Tibial nerve (tissue), 4 donors: ENCODE data around the gene TMBIM6. TPM values are rescaled to one million over a fixed set of nuclear protein-coding genes. Genes with fewer than 3 reads are reported as not detected.
"Not testable (repeated sequence)": the region's sequence is repeated elsewhere in the genome, so short reads cannot be mapped to it uniquely, and the experiment has no call there.

Source experiments
- DNase-seq, 2 donors: peaks; one replicate each; pipeline ENCODE4 v3.0.0-alpha.2; 2019; ENCODE audit warnings: low spot score in 2 of 2
- H3K27ac ChIP-seq, 4 donors: fragments of 200-600 bp; sonication (generic) in 3 of 4; one replicate each; pipeline ENCODE4 v1.5.1; 2017 to 2019; ENCODE audit warnings: mild to moderate bottlenecking in 1 of 4
- H3K27me3 ChIP-seq, 2 donors: fragments of 200-600 bp; sonication (generic) in 1 of 2; one replicate each; pipeline versions ENCODE4 v1.5.1 to v1.6.0; 2017 to 2019
- H3K36me3 ChIP-seq, 3 donors: fragments of 200-600 bp; sonication (generic); one replicate each; pipeline ENCODE4 v1.5.1; 2018 to 2019
- H3K4me1 ChIP-seq, 4 donors: fragments of 200-600 bp; sonication (generic) in 3 of 4; one replicate each; pipeline ENCODE4 v1.5.1; 2017 to 2019
- H3K4me3 ChIP-seq, 4 donors: fragments of 200-600 bp; sonication (generic) in 3 of 4; one replicate each; pipeline ENCODE4 v1.5.1; 2017 to 2019; ENCODE audit warnings: mild to moderate bottlenecking in 1 of 4, moderate library complexity in 1 of 4
- H3K9me3 ChIP-seq, 4 donors: fragments of 200-600 bp; sonication (generic) in 3 of 4; one replicate each; pipeline ENCODE4 v1.5.1; 2017 to 2019
- EP300 ChIP-seq, 2 donors: sonication (generic); formaldehyde crosslinking; IDR thresholded peaks; one replicate each; pipeline ENCODE4 v1.6.1; 2017; ENCODE audit warnings: antibody characterized with exemption in 2 of 2, mild to moderate bottlenecking in 1 of 2
- POLR2A ChIP-seq, 2 donors: fragments of 450-650 bp; IDR thresholded peaks; one replicate each; pipeline ENCODE4 v1.6.1; 2017; ENCODE audit warnings: antibody characterized with exemption in 2 of 2, mild to moderate bottlenecking in 2 of 2, moderate library complexity in 2 of 2
- WGBS, 2 donors: methylation state at CpG; one replicate each; pipeline ENCODE4 v1.1.5; 2018; 5-methylcytosine and 5-hydroxymethylcytosine counted together
- total RNA-seq, 4 donors: library from RNA; depleted of rRNA; stranded (reverse); fragments of >200 nt; gene quantifications; one replicate each; pipeline ENCODE4 v1.1.0, GENCODE V29; 2016
- TF ChIP-seq, protein P1 (sequence below), 5 experiments: fragments of 200-600 bp in 3 of 5; fragments of 450-650 bp in 2 of 5; sonication (generic) in 3 of 5; IDR thresholded peaks; one replicate each; pipeline ENCODE4 v1.5.1; 2016 to 2019; ENCODE audit warnings: antibody characterized with exemption in 5 of 5, mild to moderate bottlenecking in 3 of 5, moderate library complexity in 2 of 5

Gene TMBIM6
- total RNA-seq, 4 donors from 2014 or later = 284 to 404 (median 325) TPM

DNA sequence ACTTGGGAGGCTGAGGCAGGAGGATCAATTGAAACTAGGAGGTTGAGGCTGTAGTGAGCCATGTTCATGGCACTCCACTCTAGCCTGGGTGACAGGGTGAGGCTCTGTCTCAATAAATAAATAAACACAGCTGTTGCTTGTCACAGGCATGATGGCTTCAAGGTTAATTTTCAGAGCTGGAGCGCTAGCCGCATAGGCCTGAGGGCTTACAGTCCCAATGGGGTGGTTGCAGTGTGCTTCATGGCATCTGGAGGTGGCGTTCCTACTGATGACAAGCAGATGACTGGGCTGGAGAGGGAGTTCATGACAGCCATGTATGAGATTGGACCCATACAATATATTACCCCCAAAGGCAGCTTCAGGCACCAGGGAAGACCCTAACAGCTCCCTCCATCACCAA, 32.5 kb upstream of the TMBIM6 start:
- H3K4me3 ChIP-seq = no peak overlapping the region
- TF ChIP-seq, protein P1, sequence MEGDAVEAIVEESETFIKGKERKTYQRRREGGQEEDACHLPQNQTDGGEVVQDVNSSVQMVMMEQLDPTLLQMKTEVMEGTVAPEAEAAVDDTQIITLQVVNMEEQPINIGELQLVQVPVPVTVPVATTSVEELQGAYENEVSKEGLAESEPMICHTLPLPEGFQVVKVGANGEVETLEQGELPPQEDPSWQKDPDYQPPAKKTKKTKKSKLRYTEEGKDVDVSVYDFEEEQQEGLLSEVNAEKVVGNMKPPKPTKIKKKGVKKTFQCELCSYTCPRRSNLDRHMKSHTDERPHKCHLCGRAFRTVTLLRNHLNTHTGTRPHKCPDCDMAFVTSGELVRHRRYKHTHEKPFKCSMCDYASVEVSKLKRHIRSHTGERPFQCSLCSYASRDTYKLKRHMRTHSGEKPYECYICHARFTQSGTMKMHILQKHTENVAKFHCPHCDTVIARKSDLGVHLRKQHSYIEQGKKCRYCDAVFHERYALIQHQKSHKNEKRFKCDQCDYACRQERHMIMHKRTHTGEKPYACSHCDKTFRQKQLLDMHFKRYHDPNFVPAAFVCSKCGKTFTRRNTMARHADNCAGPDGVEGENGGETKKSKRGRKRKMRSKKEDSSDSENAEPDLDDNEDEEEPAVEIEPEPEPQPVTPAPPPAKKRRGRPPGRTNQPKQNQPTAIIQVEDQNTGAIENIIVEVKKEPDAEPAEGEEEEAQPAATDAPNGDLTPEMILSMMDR (IDR thresholded peaks at IDR 0.05) = no peak
- TF ChIP-seq POLR2A (IDR thresholded peaks at IDR 0.05) (no peak), EP300 (IDR thresholded peaks at IDR 0.05) (no peak)
- no peaks in the 10 kb centered on the region for H3K36me3 ChIP-seq
- H3K27me3 ChIP-seq = no peaks in the 10 kb centered on the region
- no peak for DNase-seq
- WGBS, 2 donors = 92 to 98% methylated on average over 3 of the region's 3 CpGs
- H3K27ac ChIP-seq = no peak overlapping the region
- no peaks in the 10 kb centered on the region for H3K9me3 ChIP-seq
- H3K4me1 ChIP-seq = peaks cover 0 to 28% (median 18%) of the 10 kb centered on the region in 4 donors

DNA sequence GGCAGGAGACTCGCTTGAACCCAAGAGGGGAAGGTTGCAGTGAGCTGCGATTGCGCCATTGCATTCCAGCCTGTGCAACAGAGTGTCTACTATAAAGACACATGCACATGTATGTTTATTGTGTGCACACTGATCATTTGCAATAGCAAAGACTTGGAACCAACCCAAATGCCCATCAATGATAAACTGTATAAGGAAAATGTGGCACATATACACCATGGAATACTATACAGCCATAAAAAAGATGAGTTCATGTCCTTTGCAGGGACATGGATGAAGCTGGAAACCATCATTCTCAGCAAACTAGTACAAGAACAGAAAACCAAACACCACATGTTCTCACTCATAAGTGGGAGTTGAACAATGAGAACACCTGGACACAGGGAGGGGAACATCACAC, 27.4 kb upstream of the TMBIM6 start:
- H3K36me3 ChIP-seq, H3K27ac ChIP-seq, H3K27me3 ChIP-seq, H3K9me3 ChIP-seq, H3K4me3 ChIP-seq, DNase-seq, H3K4me1 ChIP-seq: not testable (repeated sequence)
- WGBS, 2 donors = 82 to 96% methylated on average over 3 of the region's 3 CpGs

DNA sequence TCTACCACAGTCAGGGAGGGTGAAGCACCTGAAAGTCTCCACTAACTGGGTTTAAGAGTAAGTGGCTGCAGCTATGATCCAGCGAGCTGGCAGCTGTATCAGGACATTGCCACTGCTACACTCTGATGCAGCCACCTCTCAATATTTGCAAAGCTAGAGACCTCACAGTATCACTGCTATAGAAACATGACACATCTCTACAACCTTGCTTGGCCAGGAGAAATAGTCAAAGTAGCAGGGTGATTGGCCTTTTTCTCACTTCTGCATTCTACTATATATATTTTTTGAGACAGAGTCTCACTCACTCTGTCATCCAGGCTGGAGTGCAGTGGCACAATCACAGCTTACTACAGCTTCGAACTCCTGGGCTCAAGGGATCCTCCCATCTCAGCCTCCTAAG, 24.8 kb upstream of the TMBIM6 start:
- Histone ChIP-seq H3K4me3 (no peak overlapping the region), H3K27ac (no peak overlapping the region), H3K4me1 (no peaks in the 10 kb centered on the region), H3K27me3 (no peaks in the 10 kb centered on the region), H3K36me3 (no peaks in the 10 kb centered on the region), H3K9me3 (no peaks in the 10 kb centered on the region)
- DNase-seq = no peak
- WGBS, 2 donors = 66 to 83% methylated on average over 2 of the region's 2 CpGs
- no peak for TF ChIP-seq POLR2A (IDR thresholded peaks at IDR 0.05)
- no peak for TF ChIP-seq EP300 (IDR thresholded peaks at IDR 0.05)
- TF ChIP-seq, protein P1 (IDR thresholded peaks at IDR 0.05) = no peak

DNA sequence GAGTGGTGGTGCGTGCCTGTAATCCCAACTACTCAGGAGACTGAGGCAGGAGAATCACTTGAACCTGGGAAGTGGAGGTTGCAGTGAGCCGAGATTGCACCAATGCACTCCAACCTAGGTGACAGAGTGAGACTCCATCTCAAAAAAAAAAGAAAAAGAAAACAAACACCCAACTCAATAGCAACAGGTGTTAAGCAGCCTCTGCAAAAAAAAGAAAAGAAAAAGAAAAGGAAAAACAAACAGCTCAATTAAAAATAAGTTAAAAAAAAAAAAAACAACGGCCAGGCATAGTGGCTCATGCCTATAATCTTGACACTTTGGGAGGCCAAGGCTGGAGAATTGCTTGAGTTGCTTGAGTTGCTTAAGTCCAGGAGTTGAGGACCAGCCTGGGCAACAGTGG, 23.6 kb upstream of the TMBIM6 start:
- not testable (repeated sequence) for H3K27ac ChIP-seq, DNase-seq, H3K4me3 ChIP-seq, H3K9me3 ChIP-seq, H3K4me1 ChIP-seq, H3K36me3 ChIP-seq, H3K27me3 ChIP-seq
- 95 to 98% methylated on average over 3 of the region's 3 CpGs for WGBS, 2 donors

DNA sequence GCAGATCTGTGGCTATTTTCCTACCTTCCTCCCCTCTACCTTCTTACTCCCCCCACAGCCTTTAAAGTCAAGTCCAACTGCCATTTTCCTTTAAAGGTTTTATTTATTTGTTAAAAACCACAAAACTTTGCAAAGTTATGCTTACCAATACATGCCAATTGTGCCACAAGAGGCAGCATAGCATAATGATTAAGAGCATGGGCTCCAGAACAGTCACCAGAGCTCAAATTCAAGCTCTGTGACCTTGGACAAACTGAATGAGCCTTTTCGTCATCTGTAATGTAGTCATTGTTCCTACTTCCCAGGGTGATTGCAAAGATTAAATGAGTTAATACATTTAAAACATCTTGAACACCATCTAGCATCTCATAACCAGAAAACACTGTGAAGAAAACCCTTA, 21.1 kb upstream of the TMBIM6 start:
- no peak for DNase-seq
- Histone ChIP-seq H3K27ac (no peak overlapping the region), H3K4me3 (no peak overlapping the region), H3K9me3 (no peaks in the 10 kb centered on the region), H3K36me3 (no peaks in the 10 kb centered on the region), H3K27me3 (no peaks in the 10 kb centered on the region), H3K4me1 (no peaks in the 10 kb centered on the region)
- TF ChIP-seq EP300 (IDR thresholded peaks at IDR 0.05) (no peak), POLR2A (IDR thresholded peaks at IDR 0.05) (no peak)
- TF ChIP-seq, protein P1 (IDR thresholded peaks at IDR 0.05) = no peak
- WGBS, 2 donors = 9 to 29% methylated on average over 1 of the region's 1 CpG

DNA sequence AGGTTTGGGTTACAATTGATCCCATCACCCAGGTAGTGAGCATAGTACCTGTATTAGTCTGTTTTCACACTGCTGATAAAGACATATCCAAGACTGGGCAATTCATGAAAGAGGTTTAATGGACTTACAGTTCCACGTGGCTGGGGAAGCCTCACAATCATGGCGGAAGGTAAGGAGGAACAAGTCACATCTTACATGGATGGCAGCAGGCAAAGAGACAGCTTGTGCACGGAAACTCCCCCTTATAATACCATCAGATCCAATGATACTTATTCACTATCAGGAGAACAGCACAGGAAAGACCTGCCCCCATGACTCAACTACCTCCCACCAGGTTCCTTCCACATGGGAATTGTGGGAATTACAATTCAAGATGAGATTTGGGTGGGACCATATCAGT, 20.0 kb upstream of the TMBIM6 start:
- WGBS, 2 donors = 75 to 95% methylated on average over 3 of the region's 3 CpGs
- not testable (repeated sequence) for H3K9me3 ChIP-seq, H3K27me3 ChIP-seq, DNase-seq, H3K4me3 ChIP-seq, H3K27ac ChIP-seq, H3K4me1 ChIP-seq, H3K36me3 ChIP-seq

DNA sequence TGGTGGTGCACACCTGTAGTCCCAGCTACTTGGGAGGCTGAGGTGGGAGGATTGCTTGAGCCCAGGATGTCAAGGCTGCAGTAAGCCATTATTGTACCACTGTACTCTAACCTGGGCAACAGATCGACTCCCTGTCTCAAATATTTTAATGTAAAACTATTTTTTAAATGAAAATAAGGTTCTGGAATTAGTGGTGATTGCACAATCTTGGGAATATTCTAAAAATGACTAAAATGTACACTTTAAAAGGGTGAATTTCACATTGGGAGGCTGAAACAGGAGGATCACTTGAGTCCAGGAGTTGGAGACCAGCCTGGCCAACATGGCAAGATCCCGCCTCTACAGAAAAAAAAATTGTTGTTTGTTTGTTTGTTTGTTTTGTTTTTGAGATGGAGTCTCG, 12.9 kb upstream of the TMBIM6 start:
- no peak overlapping the region for H3K4me3 ChIP-seq
- no peaks in the 10 kb centered on the region for H3K36me3 ChIP-seq
- no peak for TF ChIP-seq POLR2A (IDR thresholded peaks at IDR 0.05)
- TF ChIP-seq, protein P1 (IDR thresholded peaks at IDR 0.05) = no peak
- TF ChIP-seq EP300 (IDR thresholded peaks at IDR 0.05) = no peak
- H3K27ac ChIP-seq = no peak overlapping the region
- no peaks in the 10 kb centered on the region for H3K9me3 ChIP-seq
- H3K4me1 ChIP-seq = no peaks in the 10 kb centered on the region
- no peaks in the 10 kb centered on the region for H3K27me3 ChIP-seq
- WGBS, 2 donors = 86 to 93% methylated on average over 3 of the region's 3 CpGs
- no peak for DNase-seq
